H1 (cell line): ENCODE results near the gene CARD18. TPM values are rescaled to one million over a fixed set of nuclear protein-coding genes. Genes with fewer than 3 reads are reported as not detected.

ENCODE experiments used
- CTCF ChIA-PET: fragments of 300-600 bp; sonication (Branson Sonifier 250); formaldehyde crosslinking; loops from one replicate; lab custom pipeline; 2021; ENCODE audit not compliant: partially characterized antibody; lab: Charles Lee
- POLR2A ChIA-PET: fragments of 300-600 bp; sonication (Branson Sonifier 250); formaldehyde crosslinking; loops from one replicate; lab custom pipeline; 2021; ENCODE audit warnings: inconsistent platforms; ENCODE audit not compliant: partially characterized antibody; lab: Charles Lee
- DNase-seq, 2 experiments: peaks; one replicate each; pipeline versions ENCODE4 v3.0.0 to v3.0.0-alpha.2; 2010 to 2022; ENCODE audit warnings: low spot score in 2 of 2, low read depth in 1 of 2, mixed read lengths in 1 of 2
- FAIRE-seq: peaks from 2 replicates; lab custom pipeline; 2011; peaks lifted over from hg19 to GRCh38; lab: Jason Lieb, UNC
- H2AFZ ChIP-seq: 2 replicates; pipeline ENCODE4 v1.8.1; 2012; ENCODE audit warnings: low read length, inconsistent platforms
- H2AK5ac ChIP-seq: 2 replicates; pipeline ENCODE4 v1.6.1; 2013; ENCODE audit warnings: low read depth, low read length
- H2BK120ac ChIP-seq: replicated peaks from 2 replicates; pipeline ENCODE3; 2013; ENCODE audit warnings: low read depth, low read length, inconsistent platforms
- H2BK12ac ChIP-seq: 2 replicates; pipeline ENCODE4 v1.6.1; 2013; ENCODE audit warnings: low read depth, low read length
- H2BK15ac ChIP-seq: 2 replicates; pipeline ENCODE4 v1.6.1; 2013; ENCODE audit warnings: low read length
- H2BK20ac ChIP-seq: 2 replicates; pipeline ENCODE4 v1.6.1; 2013; ENCODE audit warnings: low read length
- H2BK5ac ChIP-seq: 2 replicates; pipeline ENCODE4 v1.6.1; 2013; ENCODE audit warnings: low read depth, low read length
- H3K14ac ChIP-seq: 2 replicates; pipeline ENCODE4 v1.6.1; 2013; ENCODE audit warnings: inconsistent platforms; ENCODE audit not compliant: insufficient read length
- H3K18ac ChIP-seq: 2 replicates; pipeline ENCODE4 v1.6.1; 2013; ENCODE audit warnings: low read length; ENCODE audit errors: extremely low read depth
- H3K23ac ChIP-seq: 2 replicates; pipeline ENCODE4 v1.6.1; 2013; ENCODE audit warnings: inconsistent platforms; ENCODE audit not compliant: insufficient read length
- H3K23me2 ChIP-seq: 2 replicates; pipeline ENCODE4 v1.6.1; 2013; ENCODE audit warnings: low read depth, low read length
- H3K27ac ChIP-seq: 2 replicates; pipeline ENCODE4 v1.6.1; 2011; ENCODE audit warnings: low read depth, low read length, inconsistent platforms
- H3K27me3 ChIP-seq, 4 experiments: replicated peaks in 1 of 4; 1 replicate in 1 of 4; 2 replicates in 3 of 4; pipeline versions ENCODE4 v1.6.1 to v1.8.1; 2011 to 2013; ENCODE audit warnings: low read length in 3 of 4, mild to moderate bottlenecking in 3 of 4, inconsistent platforms in 2 of 4, mixed read lengths in 2 of 4, moderate library complexity in 1 of 4; ENCODE audit not compliant: control insufficient read depth in 3 of 4, insufficient read depth in 3 of 4; ENCODE audit errors: extremely low read depth in 1 of 4
- H3K36me3 ChIP-seq, 4 experiments: 2 replicates each; pipeline versions ENCODE4 v1.6.1 to v1.8.1; 2011 to 2013; ENCODE audit warnings: mild to moderate bottlenecking in 4 of 4, low read length in 3 of 4, moderate library complexity in 2 of 4, control low read depth in 1 of 4, inconsistent platforms in 1 of 4; ENCODE audit not compliant: insufficient read depth in 4 of 4, control insufficient read depth in 2 of 4
- H3K4ac ChIP-seq: replicated peaks from 2 replicates; pipeline ENCODE3; 2013; ENCODE audit warnings: low read length, low read depth, mixed read lengths, inconsistent platforms; ENCODE audit not compliant: insufficient read length
- H3K4me1 ChIP-seq, 4 experiments: replicated peaks in 1 of 4; 1 replicate in 1 of 4; 2 replicates in 3 of 4; pipeline versions ENCODE4 v1.6.1 to v1.8.1; 2011 to 2013; ENCODE audit warnings: low read length in 3 of 4, inconsistent platforms in 2 of 4, mixed read lengths in 1 of 4; ENCODE audit not compliant: insufficient read depth in 4 of 4, control insufficient read depth in 3 of 4
- H3K4me2 ChIP-seq, 2 experiments: 2 replicates each; pipeline versions ENCODE4 v1.6.1 to v1.8.1; 2011 to 2013; ENCODE audit warnings: low read depth in 2 of 2, low read length in 2 of 2, control low read depth in 1 of 2, inconsistent platforms in 1 of 2, mild to moderate bottlenecking in 1 of 2; ENCODE audit not compliant: insufficient read depth in 1 of 2
- H3K4me3 ChIP-seq, 4 experiments: fragments of 200-600, 300-600 bp in 1 of 4; sonication (generic), shearing (Covaris generic), sonication (Bioruptor Twin) in 1 of 4; 2 replicates each; pipeline versions ENCODE4 v1.5.1 to v1.8.1; 2011 to 2016; ENCODE audit warnings: low read length in 4 of 4, low read depth in 3 of 4, control low read depth in 2 of 4, inconsistent platforms in 2 of 4, mild to moderate bottlenecking in 2 of 4, mixed read lengths in 1 of 4, moderate library complexity in 1 of 4; ENCODE audit not compliant: insufficient read depth in 2 of 4; ENCODE audit errors: extremely low read depth in 1 of 4
- H3K56ac ChIP-seq: replicated peaks from 2 replicates; pipeline ENCODE3; 2013; ENCODE audit warnings: low read depth, mild to moderate bottlenecking, mixed read lengths, low read length, inconsistent platforms; ENCODE audit not compliant: insufficient read length
- H3K79me1 ChIP-seq: 2 replicates; pipeline ENCODE4 v1.6.1; 2013; ENCODE audit warnings: low read depth, low read length, control low read depth
- H3K79me2 ChIP-seq, 2 experiments: 2 replicates each; pipeline versions ENCODE4 v1.6.1 to v1.8.1; 2012 to 2013; ENCODE audit warnings: low read length in 2 of 2, mild to moderate bottlenecking in 2 of 2, inconsistent platforms in 1 of 2; ENCODE audit not compliant: insufficient read depth in 2 of 2, control insufficient read depth in 1 of 2
- H3K9ac ChIP-seq, 4 experiments: replicated peaks in 1 of 4; 1 replicate in 1 of 4; 2 replicates in 3 of 4; pipeline versions ENCODE4 v1.6.1 to v1.8.1; 2011 to 2013; ENCODE audit warnings: low read depth in 3 of 4, low read length in 3 of 4, control low read depth in 2 of 4, mild to moderate bottlenecking in 2 of 4, moderate library complexity in 2 of 4, inconsistent platforms in 1 of 4; ENCODE audit errors: extremely low read depth in 1 of 4
- H3K9me3 ChIP-seq, 2 experiments: 2 replicates each; pipeline versions ENCODE4 v1.6.1 to v1.8.1; 2012 to 2013; ENCODE audit warnings: mild to moderate bottlenecking in 2 of 2, moderate library complexity in 2 of 2, control low read depth in 1 of 2, inconsistent platforms in 1 of 2, low read depth in 1 of 2, low read length in 1 of 2, mixed read lengths in 1 of 2; ENCODE audit not compliant: insufficient read depth in 2 of 2
- H4K20me1 ChIP-seq, 2 experiments: replicated peaks in 1 of 2; 2 replicates each; pipeline versions ENCODE3 to v1.8.1; 2011 to 2013; ENCODE audit warnings: inconsistent platforms in 2 of 2, low read length in 2 of 2, mild to moderate bottlenecking in 1 of 2; ENCODE audit not compliant: insufficient read depth in 2 of 2, control insufficient read depth in 1 of 2
- H4K5ac ChIP-seq: 2 replicates; pipeline ENCODE4 v1.6.1; 2013; ENCODE audit warnings: low read length, low read depth, mixed read lengths, inconsistent platforms; ENCODE audit not compliant: insufficient read length
- H4K8ac ChIP-seq: 2 replicates; pipeline ENCODE4 v1.8.0; 2013; ENCODE audit warnings: mild to moderate bottlenecking, moderate library complexity, low read length, inconsistent platforms; ENCODE audit not compliant: insufficient read depth; ENCODE audit errors: extremely low read depth
- H4K91ac ChIP-seq: replicated peaks from 2 replicates; pipeline ENCODE3; 2013; ENCODE audit warnings: low read length, mixed read lengths, inconsistent platforms; ENCODE audit not compliant: insufficient read length
- BCL11A ChIP-seq, 2 experiments: IDR thresholded peaks; one replicate each; pipeline ENCODE4 v1.6.1; 2011; ENCODE audit warnings: low read depth in 2 of 2, low read length in 2 of 2, mild to moderate bottlenecking in 2 of 2
- CHD2 ChIP-seq: IDR thresholded peaks from 2 replicates; pipeline ENCODE4 v1.6.1; 2012; ENCODE audit warnings: low read length, improper control_type of control experiment
- FOSL1 ChIP-seq: IDR thresholded peaks from 2 replicates; pipeline ENCODE4 v1.6.1; 2011; ENCODE audit warnings: mild to moderate bottlenecking, low read depth, low read length, moderate library complexity; ENCODE audit not compliant: insufficient read depth
- JUN ChIP-seq: IDR thresholded peaks from 2 replicates; pipeline ENCODE4 v1.6.1; 2011; ENCODE audit warnings: low read depth, mild to moderate bottlenecking, improper control_type of control experiment, low read length
- JUND ChIP-seq: IDR thresholded peaks from 2 replicates; pipeline ENCODE4 v1.6.1; 2011; ENCODE audit warnings: mild to moderate bottlenecking, improper control_type of control experiment, low read length
- POLR2AphosphoS5 ChIP-seq: IDR thresholded peaks from 2 replicates; pipeline ENCODE4 v1.6.1; 2011; ENCODE audit warnings: low read depth, low read length
- POU5F1 ChIP-seq: IDR thresholded peaks from 2 replicates; pipeline ENCODE4 v1.6.1; 2011; ENCODE audit warnings: low read depth, mild to moderate bottlenecking, low read length, moderate library complexity
- RFX5 ChIP-seq: IDR thresholded peaks from 2 replicates; pipeline ENCODE4 v1.6.1; 2011; ENCODE audit warnings: low read depth, low read length, improper control_type of control experiment, borderline replicate concordance
- RNF2 ChIP-seq: fragments of 200-900, 300-1000 bp; sonication (generic); IDR thresholded peaks from 2 replicates; pipeline ENCODE4 v1.7.1; 2016; ENCODE audit warnings: borderline replicate concordance, low read depth, mild to moderate bottlenecking, antibody characterized with exemption, low read length; ENCODE audit not compliant: poor library complexity, severe bottlenecking; ENCODE audit errors: missing control alignments
- TCF12 ChIP-seq: IDR thresholded peaks from 2 replicates; pipeline ENCODE4 v1.6.1; 2011; ENCODE audit warnings: low read depth, mild to moderate bottlenecking, low read length
- ZNF274 ChIP-seq: IDR thresholded peaks from 2 replicates; pipeline ENCODE4 v1.7.0; 2012; ENCODE audit warnings: low read length, borderline replicate concordance; ENCODE audit errors: extremely low read depth
- WGBS, 2 experiments: shearing (Covaris generic) in 1 of 2; methylation state at CpG; one replicate each; pipeline versions ENCODE4 v1.1.6 to v1.1.7; 2013 to 2015; ENCODE audit warnings: low lambda C conversion rate in 2 of 2, mixed read lengths in 2 of 2, inconsistent platforms in 1 of 2, low coverage in 1 of 2, missing lambda C conversion rate in 1 of 2; ENCODE audit not compliant: insufficient replicate concordance in 2 of 2, insufficient coverage in 1 of 2, insufficient read length in 1 of 2; ENCODE audit errors: extremely low coverage in 1 of 2, missing lambda C conversion rate in 1 of 2; 5-methylcytosine and 5-hydroxymethylcytosine counted together
- polyA plus RNA-seq, 7 experiments: library from polyadenylated mRNA; depleted of rRNA in 3 of 7; stranded (reverse) in 5 of 7; unstranded in 2 of 7; fragments of >200 nt in 5 of 7; fragments of 200-250 nt in 2 of 7; gene quantifications; 1 replicate in 5 of 7; 2 replicates in 1 of 7; 4 replicates in 1 of 7; pipeline versions ENCODE4 v1.2.1 to v1.2.3, GENCODE V29; 2011 to 2013; ENCODE audit warnings: missing spikeins in 2 of 7, mixed read lengths in 2 of 7
- total RNA-seq: library from RNA; stranded (reverse); fragmentation: NEBNext Ultra II Directional; extraction: Animal tissue kit (Norgen Biotek cat#: 25700); gene quantifications from 2 replicates; pipeline ENCODE4 v1.2.1, GENCODE V29; 2021
- TF ChIP-seq, protein P1 (sequence below): IDR thresholded peaks from 2 replicates; pipeline ENCODE4 v1.6.1; 2012; ENCODE audit warnings: inconsistent platforms

CARD18 gene
- total and polyA plus RNA-seq, 2 of the 8 experiments (the other 6 are each of a cell fraction or from before 2014, with no cell fraction given): not detected

DNA sequence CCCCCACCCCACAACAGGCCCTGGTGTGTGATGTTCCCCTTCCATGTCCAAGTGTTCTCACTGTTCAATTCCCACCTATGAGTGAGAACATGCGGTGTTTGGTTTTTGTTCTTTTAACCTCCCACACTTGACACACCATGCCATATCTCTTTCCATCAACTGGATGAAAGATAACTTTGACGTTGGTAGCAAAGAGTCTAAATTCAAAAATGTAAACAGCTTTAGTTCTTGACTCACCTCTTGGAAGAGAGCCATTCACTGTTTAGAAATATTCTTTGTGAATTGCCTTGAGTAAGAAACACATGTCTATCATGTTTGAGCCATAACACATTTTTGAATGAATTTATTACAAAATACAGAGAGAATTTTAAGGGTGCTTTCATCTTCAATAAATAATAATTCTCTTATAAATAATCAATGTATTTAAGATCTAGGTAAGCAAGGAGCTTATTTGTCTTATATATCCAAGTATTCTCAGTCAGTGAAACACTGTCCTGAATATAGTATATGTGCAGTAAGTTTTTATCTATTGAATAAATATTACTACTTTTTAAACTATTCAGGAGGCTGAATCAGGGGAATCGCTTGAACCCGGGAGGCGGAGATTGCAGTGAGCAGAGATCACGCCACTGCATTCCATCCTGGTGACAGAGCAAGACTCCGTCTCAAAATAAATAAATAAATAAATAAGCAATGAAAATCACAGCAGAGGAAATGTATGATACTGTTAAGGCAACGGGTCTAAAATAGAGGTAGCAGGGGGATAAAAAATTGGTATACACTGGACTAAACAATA, 6.7 kb downstream of the CARD18 start:
- no peak overlapping the region for H2AFZ ChIP-seq
- H3K4me2 ChIP-seq: no peak overlapping the region
- no peak overlapping the region for H3K18ac ChIP-seq
- no peak for DNase-seq
- ChIA-PET CTCF (no interaction called here), POLR2A (no interaction called here)
- H3K27ac ChIP-seq: no peak overlapping the region
- no peak overlapping the region for H3K9ac ChIP-seq
- H3K4me3 ChIP-seq: no peak overlapping the region
- no peak overlapping the region for H3K14ac ChIP-seq
- no peaks in the 10 kb centered on the region for H3K79me1 ChIP-seq
- H3K36me3 ChIP-seq: no peaks in the 10 kb centered on the region; a peak in 1 of 8 replicates
- no peak overlapping the region for H3K23ac ChIP-seq
- no peak for FAIRE-seq
- H3K79me2 ChIP-seq: no peaks in the 10 kb centered on the region
- 89% methylated on average over 8 of the region's 8 CpGs; no CpG with 5 or more reads in 1 of the 2 experiments for WGBS, 2 experiments
- no peak overlapping the region for H4K5ac ChIP-seq
- no peak overlapping the region for H2BK12ac ChIP-seq
- no peak overlapping the region for H3K56ac ChIP-seq
- H4K91ac ChIP-seq: no peak overlapping the region
- H3K4ac ChIP-seq: no peak overlapping the region
- H3K23me2 ChIP-seq: no peaks in the 10 kb centered on the region
- no peaks in the 10 kb centered on the region for H4K20me1 ChIP-seq
- H3K4me1 ChIP-seq: no peaks in the 10 kb centered on the region
- no peaks in the 10 kb centered on the region for H3K27me3 ChIP-seq
- no peak overlapping the region for H2AK5ac ChIP-seq
- no peak overlapping the region for H2BK20ac ChIP-seq
- no peak overlapping the region for H4K8ac ChIP-seq
- no peak overlapping the region for H2BK120ac ChIP-seq
- H2BK15ac ChIP-seq: no peak overlapping the region
- TF ChIP-seq, protein P1, sequence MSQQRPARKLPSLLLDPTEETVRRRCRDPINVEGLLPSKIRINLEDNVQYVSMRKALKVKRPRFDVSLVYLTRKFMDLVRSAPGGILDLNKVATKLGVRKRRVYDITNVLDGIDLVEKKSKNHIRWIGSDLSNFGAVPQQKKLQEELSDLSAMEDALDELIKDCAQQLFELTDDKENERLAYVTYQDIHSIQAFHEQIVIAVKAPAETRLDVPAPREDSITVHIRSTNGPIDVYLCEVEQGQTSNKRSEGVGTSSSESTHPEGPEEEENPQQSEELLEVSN: no peak
- no peak for TF ChIP-seq JUN
- TF ChIP-seq JUND: no peak
- TF ChIP-seq CHD2: no peak
- TF ChIP-seq FOSL1: no peak
- TF ChIP-seq TCF12: no peak
- no peak for TF ChIP-seq POU5F1
- no peak for TF ChIP-seq BCL11A (IDR thresholded peaks at IDR 0.05; ENCODE audit: low read depth in 2 of 2, low read length in 2 of 2)
- TF ChIP-seq ZNF274: no peak
- TF ChIP-seq RFX5: no peak
- no peak for TF ChIP-seq RNF2
- TF ChIP-seq POLR2AphosphoS5: no peak
- H3K9me3 ChIP-seq: peaks cover 5 to 6% of the 10 kb centered on the region in 2 experiments; a peak in 2 of 4 replicates
- no peak overlapping the region for H2BK5ac ChIP-seq
